ENCODE measurements around the gene PEBP1.

Gene PEBP1

GRCh38 chr12:118175823-118176447 lies 40.0 kb downstream of the PEBP1 start:
- H3K36me3 ChIP-seq (ENCODE audit: control insufficient read depth, low read depth, low read length), result no peaks in the 10 kb centered on the region
- H3K4me3 ChIP-seq (ENCODE audit: low read length), result no peak overlapping the region
- H3K9me3 ChIP-seq (ENCODE audit: control insufficient read depth, low read depth, low read length), result no peaks in the 10 kb centered on the region
- H3K9ac ChIP-seq (ENCODE audit: low read length), result no peak overlapping the region
- H3K27ac ChIP-seq (ENCODE audit: low read length), result no peak overlapping the region
- no peaks in the 10 kb centered on the region for H3K4me1 ChIP-seq (ENCODE audit: control insufficient read depth, low read depth, low read length)
- H3K27me3 ChIP-seq (ENCODE audit: control insufficient read depth, insufficient read depth, low read length), result no peaks in the 10 kb centered on the region

GRCh38 chr12:118183155-118183554 lies 47.2 kb downstream of the PEBP1 start:
- Histone ChIP-seq H3K36me3 (ENCODE audit: control insufficient read depth, low read depth, low read length) (no peaks in the 10 kb centered on the region), H3K27ac (ENCODE audit: low read length) (no peak overlapping the region), H3K4me1 (ENCODE audit: control insufficient read depth, low read depth, low read length) (no peaks in the 10 kb centered on the region), H3K9ac (ENCODE audit: low read length) (no peak overlapping the region), H3K27me3 (ENCODE audit: control insufficient read depth, insufficient read depth, low read length) (no peaks in the 10 kb centered on the region), H3K4me3 (ENCODE audit: low read length) (no peak overlapping the region), H3K9me3 (ENCODE audit: control insufficient read depth, low read depth, low read length) (no peaks in the 10 kb centered on the region)

GRCh38 chr12:118183711-118184110 lies 47.8 kb downstream of the PEBP1 start:
- no peak overlapping the region for H3K27ac ChIP-seq (ENCODE audit: low read length)

GRCh38 chr12:118185602-118186397 lies 49.9 kb downstream of the PEBP1 start:
- no peak overlapping the region for H3K4me3 ChIP-seq (ENCODE audit: low read length)
- no peaks in the 10 kb centered on the region for H3K27me3 ChIP-seq (ENCODE audit: control insufficient read depth, insufficient read depth, low read length)
- H3K36me3 ChIP-seq (ENCODE audit: control insufficient read depth, low read depth, low read length), result no peaks in the 10 kb centered on the region
- H3K4me1 ChIP-seq (ENCODE audit: control insufficient read depth, low read depth, low read length), result peaks cover 14% of the 10 kb centered on the region
- H3K9ac ChIP-seq (ENCODE audit: low read length), result no peak overlapping the region
- H3K27ac ChIP-seq (ENCODE audit: low read length), result no peak overlapping the region
- no peaks in the 10 kb centered on the region for H3K9me3 ChIP-seq (ENCODE audit: control insufficient read depth, low read depth, low read length)

More at GRCh38 chr12:118183711-118184110, 47.8 kb downstream of the PEBP1 start:
- Histone ChIP-seq H3K4me1 (ENCODE audit: control insufficient read depth, low read depth, low read length) (no peaks in the 10 kb centered on the region), H3K4me3 (ENCODE audit: low read length) (no peak overlapping the region), H3K36me3 (ENCODE audit: control insufficient read depth, low read depth, low read length) (no peaks in the 10 kb centered on the region), H3K9me3 (ENCODE audit: control insufficient read depth, low read depth, low read length) (no peaks in the 10 kb centered on the region), H3K9ac (ENCODE audit: low read length) (no peak overlapping the region), H3K27me3 (ENCODE audit: control insufficient read depth, insufficient read depth, low read length) (no peaks in the 10 kb centered on the region)

- Histone ChIP-seq H3K36me3 (ENCODE audit: control insufficient read depth, low read depth, low read length) (no peaks in the 10 kb centered on the region), H3K9ac (ENCODE audit: low read length) (no peak overlapping the region), H3K4me3 (ENCODE audit: low read length) (no peak overlapping the region), H3K27me3 (ENCODE audit: control insufficient read depth, insufficient read depth, low read length) (no peaks in the 10 kb centered on the region), H3K4me1 (ENCODE audit: control insufficient read depth, low read depth, low read length) (peaks cover 14% of the 10 kb centered on the region), H3K27ac (ENCODE audit: low read length) (no peak overlapping the region), H3K9me3 (ENCODE audit: control insufficient read depth, low read depth, low read length) (no peaks in the 10 kb centered on the region)
These were observed 52.0 kb downstream of the PEBP1 start for GRCh38 chr12:118187751-118188435.

- peaks cover 14% of the 10 kb centered on the region for H3K4me1 ChIP-seq (ENCODE audit: control insufficient read depth, low read depth, low read length)
- H3K9ac ChIP-seq (ENCODE audit: low read length), result no peak overlapping the region
- no peaks in the 10 kb centered on the region for H3K27me3 ChIP-seq (ENCODE audit: control insufficient read depth, insufficient read depth, low read length)
- H3K36me3 ChIP-seq (ENCODE audit: control insufficient read depth, low read depth, low read length), result no peaks in the 10 kb centered on the region
- no peaks in the 10 kb centered on the region for H3K9me3 ChIP-seq (ENCODE audit: control insufficient read depth, low read depth, low read length)
- H3K27ac ChIP-seq (ENCODE audit: low read length), result no peak overlapping the region
- H3K4me3 ChIP-seq (ENCODE audit: low read length), result no peak overlapping the region
These were observed 52.9 kb downstream of the PEBP1 start for GRCh38 chr12:118188690-118189371.

GRCh38 chr12:118189741-118190191 lies 53.8 kb downstream of the PEBP1 start:
- H3K27me3 ChIP-seq (ENCODE audit: control insufficient read depth, insufficient read depth, low read length), result no peaks in the 10 kb centered on the region
- H3K4me1 ChIP-seq (ENCODE audit: control insufficient read depth, low read depth, low read length), result peaks cover 14% of the 10 kb centered on the region
- no peaks in the 10 kb centered on the region for H3K36me3 ChIP-seq (ENCODE audit: control insufficient read depth, low read depth, low read length)
- peak overlapping the region; percentile 6 for H3K9ac ChIP-seq (ENCODE audit: low read length)
- no peaks in the 10 kb centered on the region for H3K9me3 ChIP-seq (ENCODE audit: control insufficient read depth, low read depth, low read length)
- peak overlapping the region; percentile 5 for H3K27ac ChIP-seq (ENCODE audit: low read length)
- H3K4me3 ChIP-seq (ENCODE audit: low read length), result peak overlapping the region; percentile 46

- Histone ChIP-seq H3K27ac (ENCODE audit: low read length) (peak overlapping the region; percentile 5), H3K9me3 (ENCODE audit: control insufficient read depth, low read depth, low read length) (no peaks in the 10 kb centered on the region), H3K27me3 (ENCODE audit: control insufficient read depth, insufficient read depth, low read length) (no peaks in the 10 kb centered on the region), H3K4me3 (ENCODE audit: low read length) (peak overlapping the region; percentile 46), H3K36me3 (ENCODE audit: control insufficient read depth, low read depth, low read length) (no peaks in the 10 kb centered on the region), H3K9ac (ENCODE audit: low read length) (peak overlapping the region; percentile 6), H3K4me1 (ENCODE audit: control insufficient read depth, low read depth, low read length) (peaks cover 14% of the 10 kb centered on the region)
These were observed 54.3 kb downstream of the PEBP1 start for GRCh38 chr12:118190266-118190665.

GRCh38 chr12:118193477-118193876 lies 57.6 kb downstream of the PEBP1 start:
- Histone ChIP-seq H3K36me3 (ENCODE audit: control insufficient read depth, low read depth, low read length) (no peaks in the 10 kb centered on the region), H3K9me3 (ENCODE audit: control insufficient read depth, low read depth, low read length) (no peaks in the 10 kb centered on the region)

GRCh38 chr12:118193958-118194357 lies 58.0 kb downstream of the PEBP1 start:
- H3K4me3 ChIP-seq (ENCODE audit: low read length), result no peak overlapping the region
- no peaks in the 10 kb centered on the region for H3K27me3 ChIP-seq (ENCODE audit: control insufficient read depth, insufficient read depth, low read length)
- H3K4me1 ChIP-seq (ENCODE audit: control insufficient read depth, low read depth, low read length), result peaks cover 14% of the 10 kb centered on the region
- H3K9me3 ChIP-seq (ENCODE audit: control insufficient read depth, low read depth, low read length), result no peaks in the 10 kb centered on the region
- no peaks in the 10 kb centered on the region for H3K36me3 ChIP-seq (ENCODE audit: control insufficient read depth, low read depth, low read length)
- no peak overlapping the region for H3K27ac ChIP-seq (ENCODE audit: low read length)
- no peak overlapping the region for H3K9ac ChIP-seq (ENCODE audit: low read length)

More at GRCh38 chr12:118193477-118193876, 57.6 kb downstream of the PEBP1 start:
- no peak overlapping the region for H3K4me3 ChIP-seq (ENCODE audit: low read length)
- no peak overlapping the region for H3K9ac ChIP-seq (ENCODE audit: low read length)
- H3K27me3 ChIP-seq (ENCODE audit: control insufficient read depth, insufficient read depth, low read length), result no peaks in the 10 kb centered on the region
- no peak overlapping the region for H3K27ac ChIP-seq (ENCODE audit: low read length)
- peaks cover 14% of the 10 kb centered on the region for H3K4me1 ChIP-seq (ENCODE audit: control insufficient read depth, low read depth, low read length)

All from iPS-18a (cell line).